ENCODE measurements around the gene KCNC3.

The KCNC3 gene

DNA sequence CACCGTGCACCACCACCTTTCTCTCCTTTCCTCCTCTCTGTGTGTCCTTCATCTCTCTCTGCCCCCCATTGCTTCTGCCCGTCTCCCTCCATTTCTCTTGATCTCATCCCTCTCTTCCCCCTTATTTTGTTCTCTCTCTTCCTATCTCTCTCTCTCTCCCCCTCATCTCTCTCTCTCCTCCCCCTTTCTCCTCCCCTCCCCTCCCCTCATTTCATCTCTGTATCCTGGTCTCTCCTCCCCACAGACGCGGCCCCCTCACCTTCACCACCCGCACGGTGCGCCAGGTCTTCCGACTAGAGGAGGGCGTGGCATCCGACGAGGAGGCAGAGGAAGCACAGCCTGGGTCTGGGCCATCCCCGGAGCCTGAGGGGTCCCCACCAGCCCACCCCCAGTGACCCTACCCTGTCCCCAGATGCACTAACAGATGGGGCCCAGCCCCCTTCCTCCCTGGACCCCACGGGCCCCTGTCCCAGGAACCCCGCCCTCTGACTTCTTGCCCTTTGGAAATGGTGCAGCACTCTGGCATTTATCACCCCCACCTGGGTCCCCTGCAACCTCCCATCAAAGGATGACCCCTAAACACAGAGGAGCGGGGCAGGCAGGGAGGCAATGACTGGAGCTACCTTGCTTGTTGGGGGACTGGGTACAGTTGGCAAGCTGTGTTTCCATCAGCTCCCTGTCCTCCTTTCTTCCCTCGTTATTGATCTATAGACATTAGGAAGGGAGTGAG lies 19.6 kb downstream of the KCNC3 start:
- no peak for DNase-seq

- no peak for DNase-seq
Observed at GRCh38 chr19:50308991-50309390, 20.2 kb downstream of the KCNC3 start.

GRCh38 chr19:50303558-50303957 lies 25.6 kb downstream of the KCNC3 start:
- DNase-seq, result no peak

DNA sequence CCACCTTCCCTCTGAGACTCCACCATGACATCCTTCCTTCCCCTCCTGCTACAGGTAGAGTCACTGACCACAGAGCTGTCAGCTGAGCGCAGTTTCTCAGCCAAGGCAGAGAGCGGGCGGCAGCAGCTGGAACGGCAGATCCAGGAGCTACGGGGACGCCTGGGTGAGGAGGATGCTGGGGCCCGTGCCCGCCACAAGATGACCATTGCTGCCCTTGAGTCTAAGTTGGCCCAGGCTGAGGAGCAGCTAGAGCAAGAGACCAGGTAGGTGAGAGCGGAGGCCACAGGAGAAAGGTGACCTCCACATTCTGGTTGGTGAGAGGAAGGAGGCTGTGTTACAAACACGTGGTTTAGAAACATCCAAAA lies 27.6 kb downstream of the KCNC3 start:
- DNase-seq, result no peak

DNA sequence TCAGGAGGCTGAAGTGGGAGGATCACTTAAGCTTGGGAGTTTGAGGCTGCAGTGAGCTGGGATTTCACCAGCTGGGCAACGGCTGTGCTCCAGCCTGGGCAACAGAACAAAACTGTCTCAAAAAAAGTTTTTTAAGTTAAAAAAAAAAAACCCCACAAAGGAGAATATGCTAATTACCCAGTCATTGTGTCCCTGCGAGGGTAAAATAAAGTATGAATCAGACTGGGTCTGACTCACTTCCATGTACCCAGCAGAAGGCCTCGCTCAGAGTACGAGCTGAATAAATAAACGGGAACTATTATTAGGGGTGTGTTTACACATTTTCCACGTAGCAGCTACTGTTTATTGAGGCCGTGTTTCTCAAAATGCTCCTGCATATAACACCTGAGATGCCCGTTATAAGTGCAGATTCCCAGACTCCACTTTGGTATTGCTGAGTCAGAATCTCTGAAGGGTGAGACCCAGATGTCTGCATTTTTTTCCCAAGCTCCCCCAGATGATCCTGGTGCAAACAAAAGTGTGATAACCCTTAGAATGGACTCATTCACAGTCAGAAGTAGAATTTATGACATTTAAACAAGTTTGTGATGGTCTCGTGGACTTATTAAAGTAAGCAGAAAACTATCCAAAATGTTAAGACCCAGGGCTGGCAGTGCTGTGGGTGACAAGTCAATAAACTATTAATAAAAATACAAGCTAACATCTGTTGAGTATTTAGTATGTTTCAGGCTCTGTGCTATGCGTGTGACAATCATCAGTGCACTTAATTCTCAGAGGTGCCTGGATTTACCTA lies 28.2 kb downstream of the KCNC3 start:
- no peak for DNase-seq

DNA sequence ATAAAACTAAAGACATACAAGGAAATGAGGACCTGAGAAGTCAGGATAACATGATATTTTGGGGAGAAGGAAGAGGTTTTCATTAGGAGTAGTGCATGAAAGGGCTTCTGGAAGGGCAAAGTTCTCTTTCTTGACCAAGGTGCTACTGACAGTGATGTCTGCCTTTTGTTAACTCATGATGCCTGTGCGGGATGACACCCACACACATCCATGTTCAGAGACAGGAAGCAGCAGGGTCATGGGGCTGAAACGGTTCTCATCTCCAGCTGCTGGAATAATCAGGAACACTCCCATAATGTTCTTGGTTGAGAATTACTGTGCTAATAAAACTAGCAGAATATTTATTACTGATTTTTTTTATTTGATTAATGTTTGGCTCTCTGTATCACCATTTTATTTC lies 29.1 kb downstream of the KCNC3 start:
- DNase-seq, result no peak

- DNase-seq, result no peak
Observed at GRCh38 chr19:50293263-50294004, 35.7 kb downstream of the KCNC3 start.

DNA sequence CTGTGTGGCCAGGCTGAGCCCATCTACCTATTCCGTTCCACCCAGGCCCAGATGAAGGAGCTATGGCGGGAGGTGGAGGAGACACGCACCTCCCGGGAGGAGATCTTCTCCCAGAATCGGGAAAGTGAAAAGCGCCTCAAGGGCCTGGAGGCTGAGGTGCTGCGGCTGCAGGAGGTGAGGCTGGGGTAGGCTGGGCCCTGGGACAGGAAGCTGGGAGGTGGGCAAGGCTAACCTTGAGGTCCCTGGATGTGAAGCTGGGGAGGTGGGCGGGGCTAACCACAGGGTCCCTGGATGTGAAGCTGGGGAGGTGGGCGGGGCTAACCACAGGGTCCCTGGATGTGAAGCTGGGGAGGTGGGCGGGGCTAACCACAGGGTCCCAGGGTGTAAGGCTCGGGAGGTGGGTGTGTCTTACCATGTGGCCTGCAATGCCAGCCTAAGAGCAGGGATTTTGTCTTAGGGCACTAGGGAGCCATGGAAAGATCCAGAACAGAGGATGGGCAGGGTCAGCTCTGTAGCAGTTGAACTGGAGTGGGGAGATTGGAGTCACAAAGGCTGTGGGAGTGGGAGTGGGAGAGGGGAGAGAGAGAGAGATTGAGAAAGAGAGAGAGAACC lies 36.9 kb downstream of the KCNC3 start:
- DNase-seq, result no peak

DNA sequence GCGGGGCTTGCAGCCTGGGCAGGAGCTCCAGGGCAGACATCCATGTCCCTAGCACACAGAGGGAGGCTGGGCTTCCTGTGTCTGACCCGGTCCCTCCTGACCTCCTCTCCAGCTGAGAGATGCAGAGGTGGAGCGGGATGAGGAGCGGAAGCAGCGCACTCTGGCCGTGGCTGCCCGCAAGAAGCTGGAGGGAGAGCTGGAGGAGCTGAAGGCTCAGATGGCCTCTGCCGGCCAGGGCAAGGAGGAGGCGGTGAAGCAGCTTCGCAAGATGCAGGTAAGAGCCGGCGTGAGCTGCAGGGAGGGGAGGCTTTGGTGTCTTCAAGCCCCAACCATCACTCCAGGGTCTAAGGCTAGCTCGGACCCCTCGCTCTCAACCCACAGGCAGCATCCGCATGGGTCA lies 38.4 kb downstream of the KCNC3 start:
- no peak for DNase-seq

DNA sequence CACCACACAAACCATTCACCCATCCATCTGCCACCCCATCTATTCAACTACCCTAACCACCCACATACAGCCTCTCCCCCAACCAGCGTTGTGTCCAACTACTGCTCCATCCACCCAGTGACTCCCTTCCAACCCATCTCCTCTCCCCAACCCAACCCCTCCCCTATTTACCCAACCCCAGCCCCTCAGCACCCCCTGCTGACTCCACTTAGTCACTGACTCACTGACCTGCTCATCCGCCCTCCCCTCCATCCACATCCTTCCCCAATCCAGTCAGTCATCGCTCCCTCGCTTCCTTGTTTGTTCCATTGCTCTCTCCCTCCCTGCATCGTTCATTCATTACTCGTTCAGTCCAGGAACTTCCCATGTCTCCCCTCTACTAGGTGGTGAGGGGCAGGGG lies 39.2 kb downstream of the KCNC3 start:
- no peak for DNase-seq

DNA sequence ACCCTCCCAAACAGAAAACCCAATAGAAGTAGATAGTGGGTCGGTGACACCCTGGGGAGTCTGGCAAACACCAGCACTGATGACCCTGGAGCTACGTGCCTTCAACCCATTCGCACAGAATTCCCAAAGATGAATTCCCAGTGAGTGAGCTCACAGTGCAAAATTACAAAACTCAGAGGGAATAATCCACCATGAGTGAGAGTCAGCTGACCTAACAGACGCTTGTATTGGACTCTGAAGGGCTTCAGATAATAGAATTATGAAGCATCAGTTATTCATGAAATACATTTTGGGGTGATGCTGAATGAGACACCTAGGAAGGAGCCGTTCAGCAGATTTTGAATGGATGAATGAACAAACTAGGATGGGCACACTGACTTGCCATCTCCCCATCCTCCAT lies 40.2 kb downstream of the KCNC3 start:
- DNase-seq, result no peak

DNA sequence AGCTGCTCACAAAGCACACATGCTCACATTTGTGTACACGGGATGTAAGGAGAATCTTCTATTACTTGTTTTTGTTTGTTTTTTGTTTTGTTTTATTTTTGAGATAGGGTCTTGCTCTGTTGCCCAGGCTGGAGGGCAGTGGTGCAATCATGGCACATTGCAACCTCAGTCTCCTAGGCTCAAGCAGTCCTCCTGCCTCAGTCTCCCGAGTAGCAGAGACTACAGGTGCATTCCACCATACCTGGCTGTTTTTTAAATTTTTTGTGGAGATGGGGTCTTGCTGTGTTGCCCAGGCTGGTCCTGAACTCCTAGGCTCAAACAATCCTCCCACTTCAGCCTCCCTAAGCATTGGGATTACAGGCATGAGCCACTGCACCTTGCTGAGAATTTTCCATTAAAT lies 41.8 kb downstream of the KCNC3 start:
- no peak for DNase-seq

- no peak for DNase-seq
Observed at GRCh38 chr19:50286443-50286842, 42.7 kb downstream of the KCNC3 start.

- DNase-seq, result no peak
Observed at GRCh38 chr19:50285833-50286232, 43.3 kb downstream of the KCNC3 start.

GRCh38 chr19:50281491-50281890 lies 47.7 kb downstream of the KCNC3 start:
- DNase-seq, result no peak

- DNase-seq, result no peak
Observed at GRCh38 chr19:50280983-50281382, 48.2 kb downstream of the KCNC3 start.

DNA sequence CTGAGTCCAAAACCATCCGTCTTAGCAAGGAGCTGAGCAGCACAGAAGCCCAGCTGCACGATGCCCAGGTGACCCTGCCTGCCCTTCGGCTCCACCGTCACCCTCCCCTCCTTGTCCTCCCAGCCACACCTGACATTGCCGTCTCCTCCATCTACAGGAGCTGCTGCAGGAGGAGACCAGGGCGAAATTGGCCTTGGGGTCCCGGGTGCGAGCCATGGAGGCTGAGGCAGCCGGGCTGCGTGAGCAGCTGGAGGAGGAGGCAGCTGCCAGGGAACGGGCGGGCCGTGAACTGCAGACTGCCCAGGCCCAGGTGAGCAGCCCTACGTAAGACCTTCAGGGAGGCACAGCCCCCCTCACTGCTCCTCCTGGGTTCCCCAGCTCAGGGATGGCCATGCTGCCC lies 49.1 kb downstream of the KCNC3 start:
- DNase-seq, result no peak

DNA sequence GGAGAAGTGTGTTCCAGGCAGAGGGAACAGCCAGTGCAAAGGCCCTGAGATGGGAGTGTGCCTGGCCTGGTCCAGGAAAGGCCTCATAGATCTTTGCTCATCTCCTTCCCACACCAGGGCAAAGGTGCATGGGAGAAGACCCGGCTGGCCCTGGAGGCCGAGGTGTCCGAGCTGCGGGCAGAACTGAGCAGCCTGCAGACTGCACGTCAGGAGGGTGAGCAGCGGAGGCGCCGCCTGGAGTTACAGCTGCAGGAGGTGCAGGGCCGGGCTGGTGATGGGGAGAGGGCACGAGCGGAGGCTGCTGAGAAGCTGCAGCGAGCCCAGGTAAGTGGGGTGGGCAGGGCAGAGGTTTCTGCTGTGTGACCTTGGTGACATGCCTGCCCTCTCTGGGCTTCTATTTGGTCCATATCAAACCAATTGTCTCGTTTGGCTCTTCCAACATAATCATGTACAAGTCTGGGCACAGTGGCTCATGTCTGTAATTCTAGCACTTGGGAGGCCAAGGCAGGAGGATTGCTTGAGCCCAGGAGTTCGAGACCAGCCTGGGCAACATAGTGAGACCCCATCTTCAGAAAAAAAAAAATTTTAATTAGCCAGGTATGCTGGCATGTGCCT lies 51.1 kb downstream of the KCNC3 start:
- no peak for DNase-seq

DNA sequence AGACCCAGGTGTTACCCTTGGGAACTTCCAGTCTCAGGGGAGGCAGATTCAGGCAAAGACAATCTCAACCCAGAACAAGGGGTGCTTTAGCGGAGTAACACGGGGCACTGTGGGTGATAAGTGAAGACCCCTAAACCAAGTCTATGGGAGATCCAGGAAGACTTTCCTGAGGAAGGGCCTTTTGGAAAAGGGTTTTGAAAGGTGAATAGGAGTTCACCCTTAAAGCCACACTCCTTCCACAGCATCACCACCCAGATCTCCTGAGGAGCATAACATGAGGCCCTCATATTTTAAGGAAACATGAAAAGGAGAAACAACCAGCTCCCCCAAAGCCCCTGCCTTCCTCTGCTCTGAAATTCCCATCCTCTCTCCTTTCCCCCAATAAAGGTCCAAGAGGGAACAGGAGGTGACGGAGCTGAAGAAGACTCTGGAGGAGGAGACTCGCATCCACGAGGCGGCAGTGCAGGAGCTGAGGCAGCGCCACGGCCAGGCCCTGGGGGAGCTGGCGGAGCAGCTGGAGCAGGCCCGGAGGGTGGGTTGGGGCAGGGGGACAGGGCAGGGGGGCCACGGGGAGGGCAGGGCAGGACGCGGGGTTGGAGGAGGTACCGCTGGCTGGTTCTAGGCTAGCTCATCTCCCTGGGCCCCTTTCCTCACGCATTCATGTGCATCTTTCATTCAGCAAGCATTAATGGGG lies 52.7 kb downstream of the KCNC3 start:
- no peak for DNase-seq

DNA sequence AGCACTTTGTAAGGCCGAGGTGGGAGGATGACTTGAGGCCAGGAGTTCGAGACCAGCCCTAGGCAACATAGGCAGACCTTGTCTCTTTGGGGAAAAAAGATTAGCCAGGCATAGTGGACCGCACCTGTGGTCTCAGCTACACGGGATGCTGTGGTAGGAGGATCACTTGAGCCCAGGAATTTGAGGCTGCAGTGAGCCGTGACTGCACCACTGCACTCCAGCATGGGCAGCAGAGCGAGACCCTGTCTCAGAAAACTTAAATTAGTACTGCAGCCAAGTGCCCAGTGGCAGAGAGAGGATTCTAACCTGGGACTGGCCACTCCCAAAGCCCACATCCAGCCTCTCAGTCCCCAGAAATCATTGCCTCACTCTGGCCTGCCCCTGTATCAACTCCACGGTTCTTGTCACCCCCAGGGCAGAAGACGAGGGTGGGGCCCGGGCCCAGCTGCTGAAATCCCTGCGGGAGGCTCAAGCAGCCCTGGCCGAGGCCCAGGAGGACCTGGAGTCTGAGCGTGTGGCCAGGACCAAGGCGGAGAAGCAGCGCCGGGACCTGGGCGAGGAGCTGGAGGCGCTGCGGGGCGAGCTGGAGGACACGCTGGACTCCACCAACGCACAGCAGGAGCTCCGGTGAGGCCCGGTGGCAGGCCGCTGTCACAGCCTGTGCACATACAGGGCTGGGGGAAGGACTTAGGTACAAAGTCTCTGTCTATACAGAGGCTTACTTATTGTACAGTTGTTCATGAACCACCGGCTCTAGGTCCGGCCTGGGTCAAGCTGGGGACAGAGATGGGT lies 53.4 kb downstream of the KCNC3 start:
- no peak for DNase-seq

DNA sequence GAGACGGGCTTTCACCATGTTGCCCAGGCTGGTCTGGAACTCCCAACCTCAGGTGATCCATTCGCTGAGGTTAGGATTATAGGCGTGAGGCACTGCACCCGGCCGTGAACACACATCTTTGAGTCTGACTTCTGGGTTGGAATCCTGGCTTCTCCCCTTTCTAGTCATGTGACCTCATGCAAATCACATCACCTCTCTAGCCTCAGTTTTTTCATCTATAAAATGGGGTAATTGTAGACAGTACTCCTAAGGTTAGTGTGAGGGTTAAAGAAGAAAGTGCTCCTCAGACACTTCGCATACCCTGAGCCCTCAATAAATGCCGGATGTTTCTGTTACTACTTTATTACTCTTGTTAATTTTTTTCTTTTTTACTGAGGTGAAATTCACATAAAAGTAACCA lies 55.4 kb downstream of the KCNC3 start:
- DNase-seq, result no peak

Measured in NCI-H1436 treated with DMSO at 0.1 percent for 48 hours (cell line).